HG03095 (cell line): Measurements from ENCODE around the gene TNFAIP8.

Experiments used
- ATAC-seq: cut with Tn5 transposase; IDR thresholded peaks from one replicate; pipeline ENCODE4 v1.9.1; 2021; ENCODE audit warnings: moderate library complexity; ENCODE audit not compliant: unreplicated experiment

Gene TNFAIP8

DNA sequence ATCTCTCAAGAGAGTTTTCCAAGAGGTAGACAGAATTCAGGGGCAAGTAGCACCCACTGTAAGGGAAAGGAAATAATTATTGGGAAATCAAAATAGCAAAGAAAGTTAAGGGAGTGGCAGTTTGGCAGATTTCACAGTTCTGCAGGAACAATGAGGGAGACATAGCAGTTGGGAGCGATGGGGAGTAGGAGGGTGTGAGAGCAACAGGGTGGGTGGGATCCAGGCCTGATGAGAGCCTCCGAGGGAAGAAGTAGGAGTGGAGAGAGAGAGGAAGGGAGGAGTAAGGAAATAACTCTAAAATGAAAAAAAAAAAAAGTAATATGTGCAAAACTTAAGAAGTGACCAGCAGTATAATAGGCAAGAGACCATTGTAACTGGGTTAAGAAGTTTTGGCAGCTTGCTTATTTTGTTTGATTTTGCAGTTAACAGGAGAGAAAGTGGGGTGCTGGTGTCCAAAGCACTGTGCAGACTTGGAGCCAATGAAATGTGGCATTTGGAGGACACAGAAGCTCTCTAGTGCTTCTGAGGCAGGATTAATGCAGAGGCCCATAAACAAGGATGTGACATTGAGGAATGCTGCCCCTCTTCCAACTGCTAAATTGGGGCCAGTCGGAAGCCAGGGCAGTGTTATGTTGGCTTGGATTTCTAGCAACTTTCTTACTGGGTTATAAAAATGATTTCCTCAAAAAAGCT lies 10.2 kb downstream of the TNFAIP8 start:
- no peak for ATAC-seq

GRCh38 chr5:119366540-119366881 lies 10.7 kb downstream of the TNFAIP8 start:
- no peak for ATAC-seq

DNA sequence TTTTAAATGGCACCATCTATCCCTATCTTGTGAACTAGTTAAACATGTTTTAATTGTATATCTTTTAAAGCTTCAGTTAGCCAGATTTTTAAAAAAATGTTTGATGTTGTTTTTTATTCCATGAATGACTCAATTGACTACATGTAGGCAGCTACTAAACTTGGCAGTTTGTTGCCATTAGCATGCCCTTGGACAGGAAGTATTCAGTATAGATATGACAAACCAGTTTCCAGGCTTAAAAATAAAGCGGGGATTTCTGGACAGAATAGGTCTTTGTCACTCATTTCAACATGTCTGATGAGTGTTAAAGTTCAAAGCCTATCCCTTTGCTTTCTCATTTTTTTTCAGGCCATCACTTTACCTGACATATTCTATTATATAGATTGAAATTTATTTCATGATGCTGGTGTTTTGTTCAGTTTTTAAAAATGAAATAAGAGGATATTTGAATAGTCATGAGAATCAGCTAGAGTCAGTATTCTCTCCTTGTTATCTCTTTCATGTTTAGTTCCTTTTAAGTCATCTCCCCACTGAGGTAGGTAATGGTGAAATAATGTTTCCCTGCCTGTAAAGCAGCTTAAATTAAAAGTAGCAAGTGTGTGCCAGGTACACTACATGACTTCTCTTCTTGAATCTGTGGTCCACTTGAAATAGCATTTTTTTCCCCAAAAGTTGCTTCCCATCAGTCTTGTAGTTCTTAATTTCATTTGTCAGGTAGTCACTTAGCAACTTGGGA lies 11.9 kb downstream of the TNFAIP8 start:
- ATAC-seq = peak; percentile 73

DNA sequence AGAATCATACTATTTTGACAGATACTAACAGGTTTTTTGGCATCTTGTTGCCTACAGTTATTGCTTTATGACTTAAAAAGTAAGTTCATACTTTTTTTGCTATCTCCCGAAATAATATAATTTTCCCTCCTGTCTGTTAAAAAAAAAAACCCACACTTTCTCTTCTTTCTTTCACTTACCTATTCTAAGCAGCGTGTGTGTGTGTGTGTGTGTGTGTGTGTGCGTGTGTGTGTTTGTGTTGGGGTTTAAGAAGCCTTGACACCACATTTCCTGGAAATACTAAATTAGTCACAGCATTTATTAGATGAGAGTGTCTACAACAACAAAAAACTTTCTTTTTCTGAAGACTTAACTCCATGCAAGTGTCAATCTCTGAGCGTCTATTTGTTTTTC lies 12.4 kb downstream of the TNFAIP8 start:
- no peak for ATAC-seq

- ATAC-seq = no peak
These were observed 14.7 kb downstream of the TNFAIP8 start for GRCh38 chr5:119370486-119370885.

GRCh38 chr5:119371146-119371545 lies 15.3 kb downstream of the TNFAIP8 start:
- ATAC-seq = no peak

DNA sequence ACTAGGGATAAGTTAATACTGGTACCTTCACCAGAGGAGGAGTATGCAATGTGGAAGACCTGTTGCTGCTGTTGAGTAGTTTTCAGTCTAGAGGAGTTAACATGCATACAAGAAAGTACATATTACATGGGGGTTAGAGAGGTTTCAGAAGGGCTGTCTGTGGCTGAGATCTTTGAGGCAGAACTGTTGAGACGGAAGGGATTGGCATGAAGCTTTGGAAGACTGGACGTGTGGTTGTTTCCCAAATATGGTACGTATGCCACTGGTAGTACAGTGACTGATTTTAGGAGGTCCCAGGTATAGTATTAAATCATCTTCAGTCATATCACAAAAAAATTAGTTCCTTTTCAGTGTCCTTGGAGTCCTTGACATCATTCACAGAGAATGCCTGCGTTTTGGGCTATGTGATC lies 17.6 kb downstream of the TNFAIP8 start:
- ATAC-seq = peak; percentile 55

GRCh38 chr5:119374901-119375300 lies 19.1 kb downstream of the TNFAIP8 start:
- no peak for ATAC-seq

DNA sequence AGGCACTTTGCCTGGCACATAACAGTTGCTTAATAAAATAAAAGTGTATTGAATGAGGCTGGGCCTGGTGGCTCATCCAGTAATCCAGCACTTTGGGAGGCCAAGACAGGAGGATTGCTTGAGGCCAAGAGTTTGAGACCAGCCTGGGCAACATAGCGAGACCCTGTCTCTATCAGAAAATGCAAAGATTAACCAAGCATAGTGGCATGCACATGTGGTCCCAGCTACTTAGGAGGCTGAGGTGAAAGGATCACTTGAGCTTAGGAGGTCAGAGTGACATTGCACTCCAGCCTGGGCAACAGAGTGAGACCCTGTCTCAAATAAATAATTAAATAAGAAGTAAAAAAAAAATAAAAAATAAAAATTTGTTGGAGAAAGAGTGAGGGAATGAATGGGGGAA lies 21.2 kb downstream of the TNFAIP8 start:
- ATAC-seq = no peak

DNA sequence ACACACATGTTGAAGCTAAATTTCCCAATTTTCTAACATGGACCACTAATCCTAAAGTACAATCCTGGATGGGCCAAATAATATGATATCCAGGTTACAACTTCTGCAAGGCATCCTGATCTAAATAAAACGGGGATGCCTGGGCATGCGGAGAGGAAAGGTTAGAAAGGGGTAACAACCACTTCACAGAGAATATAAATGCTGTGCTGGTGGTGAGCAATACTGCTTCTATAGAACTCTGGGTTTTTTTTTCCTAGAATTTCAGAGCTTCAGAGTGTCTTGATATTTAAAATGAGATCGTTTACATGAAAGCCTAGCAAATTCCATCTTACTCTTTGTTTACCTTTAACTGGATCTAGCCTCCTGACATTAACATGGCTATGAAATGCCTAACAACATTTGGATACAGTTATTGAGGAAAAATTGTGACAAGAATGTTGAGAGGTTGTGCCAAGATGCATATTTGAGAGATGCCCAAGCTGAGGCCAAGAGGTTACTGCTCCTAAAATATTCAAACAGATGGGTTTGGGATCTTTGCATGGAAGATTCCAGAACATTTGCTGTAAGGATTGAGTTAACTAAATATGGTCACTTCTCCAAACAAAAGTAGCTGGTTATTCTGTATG lies 22.4 kb downstream of the TNFAIP8 start:
- no peak for ATAC-seq

DNA sequence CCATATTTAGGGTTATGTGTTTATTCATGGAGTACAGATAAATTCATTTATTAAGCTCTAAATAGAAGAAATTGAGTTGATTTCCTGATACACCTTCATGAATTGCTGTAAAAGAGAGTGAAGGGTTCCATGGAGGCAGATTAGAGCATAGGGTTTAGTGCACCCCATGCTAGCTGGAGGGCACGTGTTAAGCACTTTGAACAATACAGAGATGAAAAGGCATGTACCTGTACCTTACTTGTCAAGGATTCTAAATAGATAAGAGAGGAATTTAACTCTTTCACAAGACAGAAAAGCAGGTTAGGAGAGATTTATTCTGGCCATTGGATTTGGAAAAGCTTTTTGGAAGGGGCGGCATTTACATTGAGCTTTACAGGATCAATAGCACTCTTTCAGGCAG lies 23.3 kb downstream of the TNFAIP8 start:
- ATAC-seq = no peak

DNA sequence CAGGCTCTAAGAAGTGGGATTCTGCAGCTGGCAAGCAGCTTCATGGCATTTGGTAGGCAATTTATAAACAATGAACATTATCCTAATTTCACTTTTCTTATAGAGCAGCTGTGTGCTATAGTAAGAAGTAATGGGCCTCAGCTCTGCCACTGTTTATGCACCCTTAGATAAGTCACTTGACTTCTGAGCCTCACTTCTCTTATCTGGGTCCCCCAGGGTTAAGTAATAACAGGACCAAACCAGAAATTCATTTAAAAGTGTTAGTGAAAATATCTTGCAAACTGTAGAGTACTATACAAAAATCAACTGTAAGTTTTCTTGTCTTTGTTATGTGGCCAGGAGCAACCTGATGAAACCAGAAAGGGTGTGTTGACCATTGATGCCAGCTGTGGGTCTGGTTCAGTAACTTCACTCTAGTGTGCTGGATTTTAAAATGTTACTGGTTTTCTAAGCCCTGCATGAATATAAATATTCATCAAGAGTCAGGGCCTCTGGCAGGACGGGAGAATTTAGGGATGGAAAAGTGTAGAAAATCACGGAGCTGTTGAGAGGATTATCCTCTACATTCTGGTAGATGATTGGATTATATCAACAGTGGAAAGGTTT lies 24.2 kb downstream of the TNFAIP8 start:
- no peak for ATAC-seq

GRCh38 chr5:119382169-119382568 lies 26.4 kb downstream of the TNFAIP8 start:
- ATAC-seq = no peak

GRCh38 chr5:119383008-119383407 lies 27.2 kb downstream of the TNFAIP8 start:
- no peak for ATAC-seq

DNA sequence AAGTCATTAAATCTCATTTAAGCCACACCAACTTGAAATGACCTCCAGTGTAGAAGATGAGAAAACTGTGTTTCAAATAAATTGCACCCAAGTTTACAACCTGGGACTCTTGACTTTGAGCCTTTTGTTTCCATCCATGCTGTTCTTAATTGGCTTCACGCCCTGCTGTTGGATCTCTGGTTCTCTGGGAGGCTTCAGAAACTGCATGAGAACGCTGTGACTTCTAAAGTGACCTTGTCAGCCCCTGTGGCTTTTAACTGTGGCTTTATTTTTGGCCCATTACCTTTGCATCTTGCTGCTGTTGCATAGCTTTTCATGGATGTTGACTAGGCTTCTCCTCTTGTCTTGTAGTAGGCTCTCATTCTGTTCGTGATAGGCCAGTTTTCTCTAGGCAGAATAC lies 29.3 kb downstream of the TNFAIP8 start:
- ATAC-seq = peak; percentile 38

GRCh38 chr5:119385536-119386128 lies 29.8 kb downstream of the TNFAIP8 start:
- peak; percentile 31 for ATAC-seq

DNA sequence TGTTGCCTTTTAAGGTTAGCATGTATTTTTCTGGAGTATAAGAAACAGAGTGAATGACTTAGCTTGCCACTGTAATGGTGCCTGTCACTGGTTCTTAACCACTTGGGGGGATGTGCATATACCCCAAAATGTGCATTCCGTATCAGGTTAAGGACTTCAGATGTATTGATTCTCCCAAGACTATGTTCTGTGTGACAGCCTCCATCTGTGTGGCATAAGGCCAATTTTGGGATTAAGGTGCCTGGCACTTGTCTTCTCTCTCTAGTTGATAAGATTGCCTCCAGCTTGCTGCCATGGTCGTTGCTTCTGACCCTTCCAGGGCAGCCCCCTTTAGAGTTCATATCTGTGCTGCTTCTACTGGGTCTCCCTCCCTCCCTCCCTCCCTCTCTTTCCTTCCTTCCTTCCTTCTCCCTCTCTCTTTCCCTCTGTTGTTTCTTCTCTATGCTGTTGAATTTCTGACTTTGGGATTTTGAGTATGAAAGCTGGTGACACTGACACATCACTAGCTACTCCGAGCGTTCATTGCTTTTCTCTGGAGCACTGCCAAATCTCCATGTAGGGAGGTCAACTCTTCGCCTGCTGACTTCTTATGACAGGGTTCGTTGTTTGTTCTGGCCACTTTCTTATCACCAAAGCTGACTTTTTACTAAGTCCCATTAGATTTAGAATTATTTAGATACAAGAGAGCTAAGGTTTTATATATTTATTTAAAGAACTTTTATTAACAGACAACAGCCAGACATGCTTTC lies 31.0 kb downstream of the TNFAIP8 start:
- no peak for ATAC-seq

- no peak for ATAC-seq
These were observed 32.3 kb downstream of the TNFAIP8 start for GRCh38 chr5:119387945-119388618.

DNA sequence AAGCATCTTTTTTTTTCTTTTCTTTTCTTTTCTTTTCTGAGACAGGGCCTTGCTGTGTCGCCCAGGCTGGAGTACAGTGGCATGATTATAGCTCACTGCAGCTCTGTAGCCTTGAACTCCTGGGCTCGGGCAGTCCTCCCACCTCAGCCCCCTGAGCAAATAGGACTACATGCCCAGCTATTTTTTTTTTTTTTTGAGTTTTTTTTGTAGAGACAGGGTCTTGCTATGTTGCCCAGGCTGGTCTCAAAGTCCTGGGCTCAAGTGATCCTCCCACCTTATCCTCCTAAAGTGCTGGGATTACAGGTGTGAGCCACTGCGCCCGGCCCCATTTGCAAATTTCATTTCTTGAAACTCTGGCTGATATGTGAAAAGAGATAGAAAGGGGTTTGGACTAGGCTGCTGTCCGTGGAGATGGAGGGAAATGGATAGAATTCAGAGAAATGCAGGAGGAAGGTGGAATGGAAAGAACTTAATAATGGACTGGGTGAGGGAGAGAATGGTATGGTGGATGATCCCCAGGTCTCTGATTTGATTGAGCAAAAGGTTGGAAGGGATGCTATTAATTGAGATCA lies 32.9 kb downstream of the TNFAIP8 start:
- ATAC-seq = no peak
